Trophoblast cell (in vitro differentiated cells and primary cell): ENCODE data around the gene CNR2.

ENCODE experiments used
- DNase-seq, 2 donors: peaks; one replicate each; pipeline ENCODE4 v3.0.0-alpha.2; 2016
- H2AFZ ChIP-seq: 2 replicates; pipeline ENCODE4 v1.6.1; 2013; ENCODE audit warnings: low read length, moderate library complexity, mild to moderate bottlenecking; ENCODE audit not compliant: insufficient read depth, poor library complexity
- H2AK5ac ChIP-seq: 2 replicates; pipeline ENCODE4 v1.6.1; 2013; ENCODE audit warnings: mild to moderate bottlenecking, low read length
- H2BK120ac ChIP-seq: 2 replicates; pipeline ENCODE4 v1.6.1; 2013; ENCODE audit warnings: low read length, mild to moderate bottlenecking, moderate library complexity; ENCODE audit not compliant: insufficient read depth, poor library complexity
- H2BK12ac ChIP-seq: 2 replicates; pipeline ENCODE4 v1.6.1; 2013; ENCODE audit warnings: mild to moderate bottlenecking, low read length, moderate library complexity
- H2BK5ac ChIP-seq: 2 replicates; pipeline ENCODE4 v1.6.1; 2013; ENCODE audit warnings: low read length, low read depth, moderate library complexity, mild to moderate bottlenecking; ENCODE audit not compliant: poor library complexity
- H3K14ac ChIP-seq: 2 replicates; pipeline ENCODE4 v1.6.1; 2013; ENCODE audit warnings: mild to moderate bottlenecking, low read length
- H3K18ac ChIP-seq: 2 replicates; pipeline ENCODE4 v1.6.1; 2013; ENCODE audit warnings: mild to moderate bottlenecking, low read length
- H3K23ac ChIP-seq: 2 replicates; pipeline ENCODE4 v1.6.1; 2013; ENCODE audit warnings: low read length
- H3K27ac ChIP-seq: 2 replicates; pipeline ENCODE4 v1.5.1; 2013; ENCODE audit warnings: low read depth, mild to moderate bottlenecking, inconsistent platforms, low read length, moderate library complexity
- H3K27me3 ChIP-seq: 2 replicates; pipeline ENCODE4 v1.6.1; 2013; ENCODE audit warnings: inconsistent platforms, mild to moderate bottlenecking, low read length, moderate library complexity; ENCODE audit not compliant: insufficient read depth
- H3K36me3 ChIP-seq, 2 experiments: 1 replicate in 1 of 2; 2 replicates in 1 of 2; pipeline ENCODE4 v1.6.1; 2013; ENCODE audit warnings: low read length in 2 of 2, mild to moderate bottlenecking in 2 of 2, moderate library complexity in 1 of 2; ENCODE audit not compliant: insufficient read depth in 2 of 2, control insufficient read depth in 1 of 2
- H3K4ac ChIP-seq: 2 replicates; pipeline ENCODE4 v1.6.1; 2013; ENCODE audit warnings: low read depth, mild to moderate bottlenecking, low read length, moderate library complexity
- H3K4me1 ChIP-seq, 2 experiments: 1 replicate in 1 of 2; 2 replicates in 1 of 2; pipeline ENCODE4 v1.6.1; 2013; ENCODE audit warnings: low read length in 2 of 2, mild to moderate bottlenecking in 2 of 2, moderate library complexity in 1 of 2; ENCODE audit not compliant: insufficient read depth in 2 of 2, control insufficient read depth in 1 of 2
- H3K4me2 ChIP-seq: 2 replicates; pipeline ENCODE4 v1.6.1; 2013; ENCODE audit warnings: inconsistent platforms, mild to moderate bottlenecking, low read length, moderate library complexity
- H3K4me3 ChIP-seq: 2 replicates; pipeline ENCODE4 v1.5.1; 2013; ENCODE audit warnings: mild to moderate bottlenecking, low read depth, low read length, inconsistent platforms
- H3K79me1 ChIP-seq: one replicate; pipeline ENCODE4 v1.6.1; 2013; ENCODE audit warnings: low read length
- H3K79me2 ChIP-seq: 2 replicates; pipeline ENCODE4 v1.6.1; 2013; ENCODE audit warnings: low read length, mild to moderate bottlenecking; ENCODE audit not compliant: control insufficient read depth, insufficient read depth, poor library complexity
- H3K9ac ChIP-seq: 2 replicates; pipeline ENCODE4 v1.6.1; 2013; ENCODE audit warnings: mild to moderate bottlenecking, low read length
- H3K9me3 ChIP-seq: 2 replicates; pipeline ENCODE4 v1.6.1; 2013; ENCODE audit warnings: low read depth, mild to moderate bottlenecking, control low read depth, inconsistent platforms, low read length; ENCODE audit not compliant: insufficient read depth
- H4K12ac ChIP-seq: 2 replicates; pipeline ENCODE4 v1.6.1; 2013; ENCODE audit warnings: low read depth, mild to moderate bottlenecking, low read length, moderate library complexity
- H4K8ac ChIP-seq: 2 replicates; pipeline ENCODE4 v1.6.1; 2013; ENCODE audit warnings: low read depth, mild to moderate bottlenecking, low read length, moderate library complexity
- H4K91ac ChIP-seq: one replicate; pipeline ENCODE4 v1.6.1; 2013; ENCODE audit warnings: low read depth, mild to moderate bottlenecking, low read length, moderate library complexity
- WGBS: extraction: QIAGEN DNeasy Blood & Tissue Kit; methylation state at CpG from one replicate; pipeline ENCODE4 v1.1.7; 2013; ENCODE audit warnings: missing lambda C conversion rate; ENCODE audit not compliant: insufficient read length, insufficient coverage; ENCODE audit errors: extremely low coverage; 5-methylcytosine and 5-hydroxymethylcytosine counted together

The CNR2 gene

DNA sequence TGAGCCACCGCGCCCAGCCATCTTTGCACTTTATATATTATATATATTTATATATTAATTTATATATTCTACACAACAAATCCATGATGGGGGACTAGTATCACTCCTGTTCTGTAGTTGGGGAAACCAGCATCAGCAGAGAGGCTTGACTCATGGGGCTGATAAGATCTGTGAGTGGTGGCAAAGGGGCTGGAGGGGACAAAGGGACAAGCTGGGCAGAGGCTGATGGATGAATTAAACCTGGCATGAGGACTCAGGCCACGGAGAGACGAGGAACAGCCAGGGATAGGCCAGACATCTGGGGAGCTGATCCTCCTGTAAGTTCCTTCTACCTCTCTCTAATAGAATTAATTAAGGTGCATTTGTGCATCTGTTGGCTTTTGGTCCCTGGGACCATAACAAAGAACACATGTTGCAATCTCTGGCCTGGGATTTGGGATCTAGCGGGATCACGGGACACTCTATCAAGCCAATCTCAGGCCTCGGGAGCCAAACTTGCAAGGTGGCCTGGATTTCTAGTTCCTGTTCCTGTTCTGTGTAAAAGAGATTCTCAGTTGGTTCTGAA, 7.6 kb downstream of the CNR2 start:
- H3K79me1 ChIP-seq = no peaks in the 10 kb centered on the region
- no peak overlapping the region for H4K12ac ChIP-seq
- H3K4me2 ChIP-seq = no peak overlapping the region
- H3K27ac ChIP-seq = no peak overlapping the region
- peaks cover 0 to 4% of the 10 kb centered on the region in 2 experiments for H3K4me1 ChIP-seq
- no peak overlapping the region for H2AFZ ChIP-seq
- H2AK5ac ChIP-seq = no peak overlapping the region
- H3K9me3 ChIP-seq = peaks cover 5% of the 10 kb centered on the region
- H3K27me3 ChIP-seq = peaks cover 23% of the 10 kb centered on the region
- no peak overlapping the region for H3K4me3 ChIP-seq
- H2BK120ac ChIP-seq = no peak overlapping the region
- no peak overlapping the region for H4K91ac ChIP-seq
- H3K79me2 ChIP-seq = no peaks in the 10 kb centered on the region
- no peak overlapping the region for H3K4ac ChIP-seq
- H4K8ac ChIP-seq = no peak overlapping the region
- H2BK5ac ChIP-seq = no peak overlapping the region
- no peak overlapping the region for H3K14ac ChIP-seq
- no peak overlapping the region for H3K23ac ChIP-seq
- H3K9ac ChIP-seq = no peak overlapping the region
- H2BK12ac ChIP-seq = no peak overlapping the region
- H3K18ac ChIP-seq = no peak overlapping the region
- H3K36me3 ChIP-seq = no peaks in the 10 kb centered on the region
- DNase-seq = no peak
- WGBS = no CpG with 5 or more reads among the region's 7 CpGs

DNA sequence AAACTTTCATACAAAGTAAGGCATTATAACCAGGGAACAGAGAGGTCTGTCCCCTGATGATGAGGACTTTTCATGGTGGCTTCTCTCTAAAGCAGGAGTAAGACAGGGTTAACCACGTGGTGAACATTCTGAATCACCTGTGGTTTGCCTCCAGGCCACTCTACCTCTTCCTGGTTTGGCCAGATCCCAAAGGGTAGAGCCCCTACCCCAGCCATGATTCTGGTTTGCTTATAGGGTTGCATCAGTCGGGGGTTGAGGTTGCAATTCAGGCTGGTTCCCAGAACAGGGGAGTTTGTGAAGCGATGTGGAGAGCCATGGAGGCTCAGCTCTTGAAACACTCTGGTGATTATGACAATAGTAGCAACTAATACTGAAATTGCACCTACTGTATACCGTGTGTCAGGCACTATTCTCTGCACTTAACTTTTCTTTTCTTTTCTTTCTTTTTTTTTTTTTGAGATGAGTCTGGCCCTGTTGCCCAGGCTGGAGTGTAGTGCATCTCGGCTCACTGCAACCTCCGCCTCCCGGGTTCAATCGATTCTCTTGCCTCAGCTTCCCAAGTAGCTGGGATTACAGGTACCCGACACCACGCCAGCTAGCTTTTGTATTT, 8.3 kb downstream of the CNR2 start:
- Histone ChIP-seq H3K23ac (no peak overlapping the region), H3K27ac (no peak overlapping the region), H3K4ac (no peak overlapping the region), H3K4me2 (no peak overlapping the region), H3K27me3 (peaks cover 23% of the 10 kb centered on the region), H3K9me3 (peaks cover 5% of the 10 kb centered on the region), H3K4me3 (no peak overlapping the region), H2BK12ac (no peak overlapping the region), H4K12ac (no peak overlapping the region), H3K79me2 (no peaks in the 10 kb centered on the region), H3K79me1 (no peaks in the 10 kb centered on the region), H3K14ac (no peak overlapping the region), H4K8ac (no peak overlapping the region), H2BK5ac (no peak overlapping the region), H4K91ac (no peak overlapping the region), H2BK120ac (no peak overlapping the region), H3K4me1 (peaks cover 0 to 4% of the 10 kb centered on the region in 2 experiments), H2AFZ (no peak overlapping the region), H2AK5ac (no peak overlapping the region), H3K18ac (no peak overlapping the region), H3K36me3 (no peaks in the 10 kb centered on the region), H3K9ac (no peak overlapping the region)
- whole genome bisulfite sequencing = no CpG with 5 or more reads among the region's 10 CpGs
- DNase-seq = no peak

DNA sequence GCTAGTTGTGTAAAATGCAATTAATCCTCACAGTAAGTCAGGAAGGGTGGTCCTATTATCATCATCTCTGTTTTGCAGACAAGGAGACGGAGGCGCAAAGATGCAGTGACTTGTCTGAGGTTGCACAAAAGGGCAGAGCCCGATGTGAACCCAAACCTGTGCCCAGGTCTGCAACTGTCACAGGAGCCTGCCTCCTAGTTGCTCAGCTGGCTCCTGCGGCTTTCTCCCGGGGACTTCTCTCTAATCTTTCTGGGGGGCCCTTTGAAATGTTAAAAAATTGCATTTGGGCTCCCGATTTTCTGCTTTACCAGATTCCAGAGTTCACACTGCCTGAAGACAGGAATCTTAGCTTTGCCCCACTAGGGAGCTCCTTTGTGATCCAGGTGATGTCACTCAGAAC, 9.4 kb downstream of the CNR2 start:
- Histone ChIP-seq H3K27ac (no peak overlapping the region), H4K91ac (no peak overlapping the region), H2AK5ac (no peak overlapping the region), H3K4me1 (peaks cover 0 to 4% of the 10 kb centered on the region in 2 experiments), H4K12ac (no peak overlapping the region), H3K9ac (no peak overlapping the region), H3K27me3 (peaks cover 23% of the 10 kb centered on the region), H2AFZ (no peak overlapping the region), H3K36me3 (no peaks in the 10 kb centered on the region), H2BK5ac (no peak overlapping the region), H3K4ac (no peak overlapping the region), H2BK120ac (no peak overlapping the region), H3K79me2 (no peaks in the 10 kb centered on the region), H3K23ac (no peak overlapping the region), H3K14ac (no peak overlapping the region), H3K4me3 (no peak overlapping the region), H2BK12ac (no peak overlapping the region), H4K8ac (no peak overlapping the region), H3K18ac (no peak overlapping the region), H3K79me1 (no peaks in the 10 kb centered on the region), H3K4me2 (no peak overlapping the region), H3K9me3 (peaks cover 5% of the 10 kb centered on the region)
- no CpG with 5 or more reads among the region's 6 CpGs for WGBS
- no peak for DNase-seq

DNA sequence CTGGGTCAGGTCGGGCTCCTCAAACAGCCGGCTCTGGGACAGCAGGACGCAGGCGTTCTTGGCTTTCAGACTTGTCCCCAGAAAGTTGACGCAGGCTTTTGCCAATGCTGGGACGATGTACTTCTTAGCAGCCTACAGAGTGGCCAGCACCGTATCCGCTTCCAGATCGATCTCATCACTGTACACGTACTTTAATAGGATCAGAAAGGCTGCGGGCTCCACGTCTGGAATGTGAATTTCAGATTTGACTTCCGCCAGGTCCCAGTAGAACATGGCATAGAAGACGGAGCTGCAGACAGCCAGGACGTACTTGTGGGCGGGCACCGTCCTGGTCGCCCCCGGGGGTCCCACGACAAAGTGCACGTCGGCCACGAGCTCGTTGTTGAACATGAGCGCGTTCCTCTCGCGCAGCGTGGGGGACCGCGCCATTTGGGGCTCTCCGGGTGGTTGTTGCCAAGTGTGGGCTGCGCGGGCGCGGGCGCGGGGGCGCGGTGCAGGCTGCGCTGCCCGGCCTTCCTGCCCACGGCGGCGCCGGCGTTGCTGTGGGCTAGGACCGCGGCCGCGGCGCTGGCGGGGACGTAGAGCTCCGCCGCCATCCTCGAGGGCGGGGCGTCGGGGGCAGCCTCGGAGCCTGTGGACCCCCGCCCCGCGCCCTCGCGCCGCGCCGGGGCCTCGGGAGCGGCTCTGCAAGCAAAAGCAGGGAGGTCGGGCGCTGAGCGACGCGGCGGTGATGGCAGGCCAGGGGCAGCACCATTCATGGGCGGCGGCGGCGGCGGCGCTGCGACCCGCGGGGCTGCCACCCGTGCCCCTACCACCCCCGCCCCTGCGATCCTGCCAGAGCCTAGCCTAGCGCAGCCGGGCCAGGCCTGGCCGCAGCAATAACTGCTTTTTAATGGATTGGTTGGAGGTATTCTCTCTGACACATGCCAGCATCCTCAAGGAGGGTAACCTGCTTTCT, 10.6 kb downstream of the CNR2 start:
- no peak overlapping the region for H2BK120ac ChIP-seq
- H3K36me3 ChIP-seq = no peaks in the 10 kb centered on the region
- H3K9ac ChIP-seq = no peak overlapping the region
- H2AFZ ChIP-seq = peak overlapping the region; percentile 5
- H2BK5ac ChIP-seq = no peak overlapping the region
- H2AK5ac ChIP-seq = no peak overlapping the region
- no peak overlapping the region for H2BK12ac ChIP-seq
- no peak overlapping the region for H3K14ac ChIP-seq
- no peaks in the 10 kb centered on the region for H3K79me2 ChIP-seq
- H3K4me1 ChIP-seq = peaks cover 0 to 4% of the 10 kb centered on the region in 2 experiments
- H3K4me3 ChIP-seq = no peak overlapping the region
- peak overlapping the region; percentile 51 for H3K4me2 ChIP-seq
- H3K27ac ChIP-seq = no peak overlapping the region
- H4K91ac ChIP-seq = no peak overlapping the region
- H4K8ac ChIP-seq = no peak overlapping the region
- H3K18ac ChIP-seq = no peak overlapping the region
- peak in 1 of 2 donors; percentile 16 for DNase-seq
- H3K9me3 ChIP-seq = peaks cover 5% of the 10 kb centered on the region
- no peaks in the 10 kb centered on the region for H3K79me1 ChIP-seq
- no peak overlapping the region for H3K4ac ChIP-seq
- H3K27me3 ChIP-seq = peaks cover 23% of the 10 kb centered on the region
- no peak overlapping the region for H4K12ac ChIP-seq
- WGBS = no CpG with 5 or more reads among the region's 92 CpGs
- no peak overlapping the region for H3K23ac ChIP-seq
